GM12873 (cell line): ENCODE results near the gene CYP3A5.

Source experiments
- CTCF ChIP-seq: IDR thresholded peaks from 2 replicates; pipeline ENCODE4 v1.5.1; 2012; ENCODE audit warnings: low read depth, mild to moderate bottlenecking, moderate library complexity, low read length, control low read depth; ENCODE audit not compliant: insufficient read depth; ENCODE audit errors: missing control alignments

Gene CYP3A5

DNA sequence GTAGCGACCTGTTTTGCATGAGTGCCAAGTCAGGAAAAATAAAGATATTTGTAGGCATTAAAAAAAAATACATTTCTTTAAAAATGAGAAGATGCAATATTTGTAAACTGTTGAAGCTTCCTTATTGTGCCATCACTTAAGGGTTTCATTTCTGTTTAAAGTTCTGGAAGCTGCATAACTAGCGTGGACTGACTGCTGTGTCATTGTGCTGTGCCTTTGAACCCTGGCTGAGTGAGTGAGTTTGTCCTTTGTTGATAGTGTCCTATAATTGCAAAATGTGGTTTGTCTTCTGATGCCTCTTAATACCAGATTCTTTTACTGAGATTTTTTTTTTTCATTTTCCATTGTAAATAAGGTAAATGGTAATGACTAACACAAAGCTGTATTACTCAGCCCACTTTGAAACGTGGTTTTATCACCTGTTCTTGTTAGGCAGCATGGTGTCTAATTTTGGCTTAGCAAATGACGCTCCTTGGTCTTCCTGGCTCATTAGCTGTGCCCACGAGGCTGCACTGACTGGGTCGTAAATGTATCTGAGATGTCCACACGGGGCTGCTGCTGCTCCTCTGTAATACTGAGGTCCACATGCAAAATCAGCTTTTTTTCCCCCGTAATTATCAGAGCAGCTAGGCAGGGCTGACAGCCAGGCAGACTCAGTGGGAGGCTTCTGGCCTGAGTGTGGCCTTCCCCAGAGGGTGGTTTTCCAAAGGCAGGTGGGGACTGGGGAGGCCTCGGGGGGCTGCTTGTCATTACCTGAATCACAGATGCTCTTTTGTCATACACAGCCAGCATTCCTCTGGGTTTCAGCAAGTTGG, 48.3 kb downstream of the CYP3A5 start:
- TF ChIP-seq CTCF, result no peak

DNA sequence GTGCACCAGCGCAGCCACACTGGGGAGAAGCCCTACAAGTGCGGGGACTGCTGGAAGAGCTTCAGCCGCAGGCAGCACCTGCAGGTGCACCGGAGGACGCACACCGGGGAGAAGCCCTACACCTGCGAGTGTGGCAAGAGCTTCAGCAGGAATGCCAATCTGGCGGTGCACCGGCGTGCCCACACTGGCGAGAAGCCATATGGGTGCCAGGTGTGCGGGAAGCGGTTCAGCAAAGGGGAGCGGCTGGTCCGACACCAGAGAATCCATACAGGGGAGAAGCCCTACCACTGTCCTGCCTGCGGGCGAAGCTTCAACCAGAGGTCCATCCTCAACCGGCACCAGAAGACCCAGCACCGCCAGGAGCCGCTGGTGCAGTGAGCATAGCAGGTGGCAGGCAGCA, 50.2 kb downstream of the CYP3A5 start:
- TF ChIP-seq CTCF, result no peak

GRCh38 chr7:99628471-99629465, 51.0 kb downstream of the CYP3A5 start:
- TF ChIP-seq CTCF, result no peak

DNA sequence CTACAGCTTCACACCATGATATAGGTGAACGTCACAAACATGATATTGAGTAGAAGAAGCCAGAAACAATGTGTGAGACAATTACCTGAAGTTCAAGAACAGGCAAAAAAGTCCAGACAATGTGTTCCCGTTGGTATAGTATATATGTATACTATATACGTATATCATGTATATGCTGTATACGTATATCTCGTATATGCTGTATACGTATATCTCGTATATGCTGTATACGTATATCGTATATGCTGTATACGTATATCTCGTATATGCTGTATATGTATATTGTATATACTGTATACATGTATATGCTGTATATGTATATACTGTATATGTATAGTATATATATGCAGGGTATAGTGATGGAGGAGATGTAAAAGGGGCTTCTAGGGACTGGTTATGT, 52.3 kb downstream of the CYP3A5 start:
- TF ChIP-seq CTCF, result no peak

- no peak for TF ChIP-seq CTCF
Measured at GRCh38 chr7:99626661-99627060, 53.1 kb downstream of the CYP3A5 start.

GRCh38 chr7:99625961-99626360, 53.8 kb downstream of the CYP3A5 start:
- no peak for TF ChIP-seq CTCF

DNA sequence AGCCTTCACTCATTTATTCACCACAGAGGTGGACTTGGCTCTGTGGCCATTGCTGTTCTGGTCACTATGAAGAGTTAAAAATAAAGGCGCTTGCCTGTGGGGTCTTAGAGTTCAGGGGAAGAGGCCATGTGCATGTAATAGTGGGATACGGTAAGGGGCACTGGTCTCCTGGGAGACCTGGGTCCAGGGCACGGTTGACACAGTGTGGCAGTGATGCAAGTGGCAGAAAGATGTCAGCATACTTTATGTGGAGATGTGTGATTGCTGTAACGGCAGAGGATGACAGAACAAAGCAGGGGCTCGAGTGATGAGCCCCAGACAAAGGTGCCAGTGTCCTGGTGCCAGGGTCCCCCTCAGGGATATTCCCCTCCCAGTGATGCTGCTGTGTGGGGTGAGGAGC, 54.5 kb downstream of the CYP3A5 start:
- TF ChIP-seq CTCF, result no peak
